Measurements from ENCODE around the gene TM9SF3.

- TF ChIP-seq CTCF (conservative IDR thresholded peaks at IDR 0.05; ENCODE audit: low read depth, low read length) (no peak), USF2 (IDR thresholded peaks at IDR 0.05; ENCODE audit: low read depth, low read length) (no peak), RFX5 (IDR thresholded peaks at IDR 0.05; ENCODE audit: low read depth, low read length) (no peak), RAD21 (IDR thresholded peaks at IDR 0.05; ENCODE audit: low read length) (no peak), POLR2A (IDR thresholded peaks at IDR 0.05; ENCODE audit: low read depth, low read length) (no peak), ELK1 (IDR thresholded peaks at IDR 0.05; ENCODE audit: borderline replicate concordance, low read depth, low read length) (no peak), MXI1 (IDR thresholded peaks at IDR 0.05; ENCODE audit: borderline replicate concordance, low read depth, low read length) (no peak), MAFK (IDR thresholded peaks at IDR 0.05; ENCODE audit: low read depth, low read length) (no peak), FOS (IDR thresholded peaks at IDR 0.05; ENCODE audit: low read depth, low read length) (no peak), SMC3 (IDR thresholded peaks at IDR 0.05; ENCODE audit: low read depth, low read length) (no peak), CEBPB (IDR thresholded peaks at IDR 0.05; ENCODE audit: low read depth, low read length) (no peak)
Measured at GRCh38 chr10:96473866-96474265, 112.9 kb downstream of the TM9SF3 start.
